Left lung (tissue), 10 donors: ENCODE data around the gene ARF3. TPM values are rescaled to one million over a fixed set of nuclear protein-coding genes. Genes with fewer than 3 reads are reported as not detected.

Experiments
- ATAC-seq: fragments of 200-7000 bp; cut with Tn5 transposase; one replicate; pipeline ENCODE4 v1.9.1; 2020; ENCODE audit warnings: moderate library complexity
- DNase-seq, 4 donors: peaks; one replicate each; pipeline ENCODE4 v3.0.0-alpha.2; 2013 to 2020
- H3K27ac ChIP-seq, 2 donors: fragments of 200-600 bp; sonication (generic) in 1 of 2; one replicate each; pipeline versions ENCODE4 v1.5.0 to v1.8.0; 2020 to 2021
- H3K27me3 ChIP-seq, 2 donors: fragments of 200-600 bp; sonication (generic) in 1 of 2; one replicate each; pipeline versions ENCODE4 v1.5.0 to v1.8.0; 2020 to 2021
- H3K36me3 ChIP-seq, 2 donors: fragments of 200-600 bp; sonication (generic) in 1 of 2; one replicate each; pipeline versions ENCODE4 v1.5.0 to v1.8.0; 2020 to 2021
- H3K4me1 ChIP-seq, 2 donors: fragments of 200-600 bp; one replicate each; pipeline ENCODE4 v1.8.0; 2021
- H3K4me3 ChIP-seq, 2 donors: fragments of 200-600 bp; sonication (generic) in 1 of 2; one replicate each; pipeline versions ENCODE4 v1.5.0 to v1.8.0; 2020 to 2021; ENCODE audit warnings: mild to moderate bottlenecking in 1 of 2
- H3K9me3 ChIP-seq, 2 donors: fragments of 200-600 bp; sonication (generic) in 1 of 2; one replicate each; pipeline versions ENCODE4 v1.5.0 to v1.8.0; 2020 to 2021
- intact Hi-C, 2 donors: fragments of 100-400 bp; cut with DNase I; formaldehyde crosslinking; loops; one replicate each; pipeline versions ENCODE4 v1.11.2 to v1.14.2; 2022
- polyA plus RNA-seq, 6 donors: library from polyadenylated mRNA; unstranded; fragments of 120-200 nt; gene quantifications; one replicate each; pipeline ENCODE4 v1.2.1, GENCODE V29; 2013; ENCODE audit not compliant: insufficient read length in 6 of 6
- total RNA-seq, 2 donors: library from RNA; stranded (reverse); fragmentation: NEBNext Ultra II Directional; extraction: Animal tissue kit (Norgen Biotek cat#: 25700); gene quantifications; one replicate each; pipeline ENCODE4 v1.2.1, GENCODE V29; 2021
- TF ChIP-seq, protein P1 (sequence below), 2 donors: fragments of 200-600 bp; sonication (generic) in 1 of 2; IDR thresholded peaks; one replicate each; pipeline versions ENCODE4 v1.5.0 to v1.8.0; 2021; ENCODE audit warnings: antibody characterized with exemption in 2 of 2
- donor health status: DM: no; HTN: yes; CAD: no.
- donor health status: DM: no; HTN: no; CAD: no.

The ARF3 gene
- total and polyA plus RNA-seq, 8 donors, result 91.8 to 186 (median 105) TPM

DNA sequence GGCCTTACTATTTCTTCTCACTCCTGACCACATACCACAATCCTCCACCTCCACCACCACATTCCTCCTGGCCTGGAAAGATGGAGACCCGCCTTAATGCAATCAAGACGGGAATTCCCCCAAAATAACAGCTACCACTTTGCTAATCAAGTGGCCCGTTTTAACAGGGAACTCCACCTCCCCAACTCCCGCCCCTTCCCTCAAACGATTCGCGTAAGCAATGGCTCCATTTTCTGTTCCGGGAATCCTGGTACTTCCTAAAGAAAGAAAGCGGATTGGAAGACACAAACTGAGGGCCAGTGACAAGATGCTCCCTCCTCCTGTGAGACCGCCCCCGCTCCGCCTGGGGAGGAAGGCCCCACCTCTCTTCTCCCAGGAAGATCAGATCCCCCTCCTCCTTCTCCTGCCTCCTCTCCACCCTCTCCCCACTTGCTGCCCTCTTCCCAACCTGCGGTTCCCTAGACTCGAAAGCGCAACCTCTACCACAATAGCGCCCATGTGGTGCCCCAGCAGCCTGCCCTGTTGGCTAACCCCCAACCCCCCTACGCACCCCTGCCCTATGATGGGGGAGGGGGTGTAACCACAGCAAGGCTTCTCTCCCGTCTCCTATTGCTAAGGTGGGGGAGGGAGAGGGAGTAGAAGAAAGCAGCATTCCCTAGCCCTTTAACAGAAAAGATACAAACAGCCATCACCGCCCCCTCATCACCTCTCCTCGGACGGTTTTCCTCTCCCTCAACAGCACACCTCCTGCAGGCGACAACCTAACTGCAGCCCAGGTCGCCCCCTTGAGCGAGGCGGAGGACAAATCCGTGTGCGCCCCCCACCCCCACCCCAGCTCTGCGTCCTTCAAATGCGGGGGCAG lies 777 bp downstream of the ARF3 start:
- Histone ChIP-seq H3K27ac (peak overlapping the region; percentile 82 to 89), H3K9me3 (no peaks in the 10 kb centered on the region), H3K4me1 (peaks cover 12 to 38% of the 10 kb centered on the region in 2 donors), H3K4me3 (peak overlapping the region; percentile 97 to 100), H3K36me3 (peaks cover 3 to 19% of the 10 kb centered on the region in 2 donors), H3K27me3 (peaks cover 0 to 6% of the 10 kb centered on the region in 2 donors)
- ATAC-seq (peak; percentile 91), DNase-seq (peak; percentile 80 to 92 (median 90))
- intact Hi-C loops, result no loop called here
- TF ChIP-seq, protein P1, sequence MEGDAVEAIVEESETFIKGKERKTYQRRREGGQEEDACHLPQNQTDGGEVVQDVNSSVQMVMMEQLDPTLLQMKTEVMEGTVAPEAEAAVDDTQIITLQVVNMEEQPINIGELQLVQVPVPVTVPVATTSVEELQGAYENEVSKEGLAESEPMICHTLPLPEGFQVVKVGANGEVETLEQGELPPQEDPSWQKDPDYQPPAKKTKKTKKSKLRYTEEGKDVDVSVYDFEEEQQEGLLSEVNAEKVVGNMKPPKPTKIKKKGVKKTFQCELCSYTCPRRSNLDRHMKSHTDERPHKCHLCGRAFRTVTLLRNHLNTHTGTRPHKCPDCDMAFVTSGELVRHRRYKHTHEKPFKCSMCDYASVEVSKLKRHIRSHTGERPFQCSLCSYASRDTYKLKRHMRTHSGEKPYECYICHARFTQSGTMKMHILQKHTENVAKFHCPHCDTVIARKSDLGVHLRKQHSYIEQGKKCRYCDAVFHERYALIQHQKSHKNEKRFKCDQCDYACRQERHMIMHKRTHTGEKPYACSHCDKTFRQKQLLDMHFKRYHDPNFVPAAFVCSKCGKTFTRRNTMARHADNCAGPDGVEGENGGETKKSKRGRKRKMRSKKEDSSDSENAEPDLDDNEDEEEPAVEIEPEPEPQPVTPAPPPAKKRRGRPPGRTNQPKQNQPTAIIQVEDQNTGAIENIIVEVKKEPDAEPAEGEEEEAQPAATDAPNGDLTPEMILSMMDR (IDR thresholded peaks at IDR 0.05), result no peak

DNA sequence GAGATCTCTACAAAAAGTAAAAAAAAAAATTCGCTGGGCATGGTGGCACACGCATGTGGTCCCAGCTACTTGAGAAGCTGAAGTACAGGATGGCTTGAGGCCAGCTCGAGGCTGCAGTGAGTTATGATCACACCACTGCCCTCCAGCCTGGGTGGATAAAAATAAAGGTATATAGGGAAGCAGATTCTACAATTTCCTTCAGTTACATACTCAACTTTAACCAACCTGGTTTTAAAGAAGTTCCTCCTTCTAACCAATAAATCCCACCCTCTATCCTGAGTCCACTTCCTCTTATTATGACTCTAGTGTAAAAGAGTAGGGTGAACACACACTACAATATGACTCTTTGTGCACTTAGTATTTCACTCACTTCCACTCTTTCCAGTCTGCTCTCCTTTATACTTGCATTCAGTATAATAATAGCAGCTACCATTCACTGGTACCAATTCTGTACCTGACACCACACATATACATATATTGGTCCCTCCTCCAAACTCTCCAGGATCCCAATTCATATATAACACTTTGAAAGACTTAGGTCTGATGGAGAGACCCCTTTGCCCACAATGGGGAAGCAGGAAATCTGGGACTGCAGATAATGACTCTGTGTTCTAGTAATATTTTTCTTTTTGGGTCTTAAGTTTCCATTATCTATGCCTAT lies 2.3 kb downstream of the ARF3 start:
- Histone ChIP-seq H3K9me3 (no peaks in the 10 kb centered on the region), H3K36me3 (peaks cover 3 to 30% of the 10 kb centered on the region in 2 donors), H3K27ac (peak overlapping the region; percentile 29 to 48), H3K4me1 (peaks cover 12 to 38% of the 10 kb centered on the region in 2 donors), H3K4me3 (no peak overlapping the region), H3K27me3 (no peaks in the 10 kb centered on the region)
- intact Hi-C loops, result no loop called here
- ATAC-seq (no peak), DNase-seq (no peak)
- TF ChIP-seq, protein P1 (IDR thresholded peaks at IDR 0.05), result no peak

DNA sequence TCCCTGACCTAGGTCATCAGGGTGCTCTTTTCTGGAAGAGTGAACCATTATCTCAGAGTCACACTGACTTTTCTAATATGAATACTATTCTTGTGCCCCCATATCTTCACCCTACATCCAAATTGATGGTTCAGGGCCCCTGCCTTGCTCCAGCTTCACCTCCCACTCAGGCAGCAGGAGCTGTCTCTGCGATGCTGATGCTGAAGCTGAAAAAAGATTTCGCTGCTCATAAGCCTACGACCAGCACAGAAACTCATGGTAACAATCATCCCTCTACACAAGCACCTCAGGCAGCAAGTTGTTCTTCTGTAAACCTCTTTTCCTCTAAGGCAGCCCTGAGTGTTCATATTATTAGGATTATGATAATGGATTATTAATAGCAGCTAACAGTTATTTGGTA lies 3.2 kb downstream of the ARF3 start:
- H3K27me3 ChIP-seq, result no peaks in the 10 kb centered on the region
- intact Hi-C loops, result no loop called here
- no peak overlapping the region for H3K4me3 ChIP-seq
- DNase-seq (no peak), ATAC-seq (no peak)
- no peaks in the 10 kb centered on the region for H3K9me3 ChIP-seq
- H3K27ac ChIP-seq, result no peak overlapping the region
- TF ChIP-seq, protein P1 (IDR thresholded peaks at IDR 0.05), result no peak
- H3K4me1 ChIP-seq, result peaks cover 12 to 38% of the 10 kb centered on the region in 2 donors
- peaks cover 3 to 39% of the 10 kb centered on the region in 2 donors for H3K36me3 ChIP-seq

DNA sequence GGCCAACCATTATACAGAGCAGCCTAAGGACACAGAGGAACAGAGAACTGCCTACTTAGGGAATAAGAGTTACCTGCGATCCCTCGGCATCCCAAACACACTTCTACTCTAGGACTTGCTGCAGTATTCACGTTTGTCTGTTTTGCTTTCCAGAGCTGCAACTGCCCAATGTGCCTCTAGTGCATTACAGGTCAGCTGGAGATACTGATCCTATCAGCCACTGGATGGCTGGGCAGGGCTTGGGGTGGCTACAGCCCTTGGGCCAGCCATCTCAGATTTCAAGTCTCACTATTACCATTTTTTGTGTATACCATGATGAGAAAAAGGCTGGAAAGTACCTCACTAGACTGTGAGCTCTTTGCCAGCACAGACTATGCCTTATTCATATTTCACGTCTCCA lies 4.6 kb downstream of the ARF3 start:
- H3K4me3 ChIP-seq, result no peak overlapping the region
- TF ChIP-seq, protein P1 (IDR thresholded peaks at IDR 0.05), result no peak
- H3K27ac ChIP-seq, result no peak overlapping the region
- DNase-seq (no peak), ATAC-seq (no peak)
- H3K4me1 ChIP-seq, result peaks cover 12 to 37% of the 10 kb centered on the region in 2 donors
- peaks cover 3 to 46% of the 10 kb centered on the region in 2 donors for H3K36me3 ChIP-seq
- intact Hi-C loops, result no loop called here
- no peaks in the 10 kb centered on the region for H3K9me3 ChIP-seq
- H3K27me3 ChIP-seq, result no peaks in the 10 kb centered on the region

DNA sequence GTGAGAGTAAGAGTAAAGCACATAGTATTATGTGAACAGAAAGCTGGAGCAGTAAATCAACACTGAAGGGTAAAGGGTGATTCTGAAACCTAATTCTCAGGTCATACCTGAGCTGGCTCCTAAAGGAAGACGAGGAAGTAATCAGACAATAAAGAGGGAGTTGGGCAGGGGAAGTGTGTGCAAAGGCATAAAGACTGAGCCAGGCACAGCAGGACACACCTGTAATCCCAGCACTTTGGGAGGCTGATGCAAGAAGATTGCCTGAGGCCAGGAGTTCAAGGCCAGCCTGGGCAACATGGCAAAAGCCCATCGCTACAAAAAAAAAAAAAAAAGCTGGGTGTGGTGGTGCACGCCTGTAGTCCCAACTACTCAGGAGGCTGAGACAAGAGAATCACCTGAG lies 9.6 kb downstream of the ARF3 start:
- DNase-seq (no peak), ATAC-seq (no peak)
- intact Hi-C loops, result no loop called here
- Histone ChIP-seq H3K27ac (no peak overlapping the region), H3K4me1 (peaks cover 0 to 4% of the 10 kb centered on the region in 2 donors), H3K4me3 (no peak overlapping the region), H3K27me3 (no peaks in the 10 kb centered on the region), H3K9me3 (no peaks in the 10 kb centered on the region), H3K36me3 (peaks cover under 1 to 48% of the 10 kb centered on the region in 2 donors)
- TF ChIP-seq, protein P1 (IDR thresholded peaks at IDR 0.05), result no peak
